Ovary (tissue), 10 donors: Measurements from ENCODE around the gene MYH6. TPM values are rescaled to one million over a fixed set of nuclear protein-coding genes. Genes with fewer than 3 reads are reported as not detected.
"Not testable (repeated sequence)": the region's sequence is repeated elsewhere in the genome, so short reads cannot be mapped to it uniquely, and the experiment has no call there.

Experiments
- DNase-seq, 5 donors: peaks; one replicate each; pipeline ENCODE4 v3.0.0-alpha.2; 2019 to 2020
- H3K27ac ChIP-seq, 2 donors: fragments of 200-600 bp; one replicate each; pipeline versions ENCODE4 v1.5.1 to v1.8.0; 2019 to 2022
- H3K27me3 ChIP-seq: fragments of 200-600 bp; one replicate; pipeline ENCODE4 v1.8.0; 2022
- H3K36me3 ChIP-seq: fragments of 200-600 bp; sonication (generic); one replicate; pipeline ENCODE4 v1.5.1; 2019
- H3K4me1 ChIP-seq: one replicate; pipeline ENCODE4 v1.8.1; 2013; ENCODE audit warnings: mild to moderate bottlenecking, moderate library complexity; ENCODE audit not compliant: insufficient read depth
- H3K4me3 ChIP-seq: fragments of 200-600 bp; sonication (generic); one replicate; pipeline ENCODE4 v1.5.1; 2017
- H3K9me3 ChIP-seq, 2 donors: fragments of 200-600 bp in 1 of 2; sonication (generic) in 1 of 2; one replicate each; pipeline versions ENCODE4 v1.5.1 to v1.8.1; 2013 to 2019; ENCODE audit warnings: mild to moderate bottlenecking in 1 of 2, moderate library complexity in 1 of 2
- CTCF ChIP-seq, 3 donors: fragments of 450-650 bp in 2 of 3; fragments of 200-600 bp in 1 of 3; IDR thresholded peaks; one replicate each; pipeline versions ENCODE4 v1.5.1 to v1.8.0; 2016 to 2022; ENCODE audit warnings: antibody characterized with exemption in 3 of 3, mild to moderate bottlenecking in 1 of 3
- EP300 ChIP-seq: sonication (generic); formaldehyde crosslinking; IDR thresholded peaks from one replicate; pipeline ENCODE4 v1.6.1; 2017; ENCODE audit warnings: antibody characterized with exemption
- POLR2A ChIP-seq: fragments of 450-650 bp; IDR thresholded peaks from one replicate; pipeline ENCODE4 v1.6.1; 2017; ENCODE audit warnings: antibody characterized with exemption, mild to moderate bottlenecking, moderate library complexity
- WGBS, 3 donors: extraction: QIAGEN DNeasy Blood & Tissue Kit in 1 of 3; methylation state at CpG; one replicate each; pipeline versions ENCODE4 v1.1.5 to v1.1.7; 2013 to 2017; 5-methylcytosine and 5-hydroxymethylcytosine counted together
- intact Hi-C, 4 donors: fragments of 100-400 bp; cut with DNase I; formaldehyde crosslinking; loops; one replicate each; pipeline versions ENCODE4 v1.11.0 to v1.15.1; 2022 to 2023
- long read RNA-seq, 3 donors: library from polyadenylated mRNA in 2 of 3; unstranded in 2 of 3; transcript quantifications; one replicate each; pipeline ENCODE4 v2.0.0 and lab custom pipeline, GENCODE V29; 2021 to 2026
- polyA plus RNA-seq, 2 donors: library from polyadenylated mRNA; stranded (reverse); fragments of 200-250 nt in 1 of 2; fragments of 350-450 nt in 1 of 2; fragmentation: Illumina TruSeq in 1 of 2; extraction: RNeasy Lipid Tissue Mini Kit (QIAGEN cat#74804) in 1 of 2; gene quantifications; one replicate each; pipeline ENCODE4 v1.2.3, GENCODE V29; 2013 to 2014
- total RNA-seq, 7 donors: library from RNA; depleted of rRNA in 2 of 7; stranded (reverse); fragments of >200 nt in 2 of 7; fragmentation: NEBNext Ultra II Directional in 3 of 7; extraction: Animal tissue kit (Norgen Biotek cat#: 25700) in 3 of 7; gene quantifications; one replicate each; pipeline versions ENCODE4 v1.1.0 to v1.2.4, GENCODE V29; 2016 to 2023
- donor health status: DM: no; HTN: no; CAD: no; lungs with moderate emphysema.
- donor health status: DM: no; HTN: no; CAD: no.
- donor health status: Bipolar disorder and iron deficiency.
- donor health status: DM: yes; HTN: yes; CAD: no.
- donor health status: DM: no; HTN: no; CAD: no.
- donor health status: DM: yes; HTN: yes; CAD: no.

The MYH6 gene
- total RNA-seq: 1 to 10 TPM in 1 of 7 donors, under 1 TPM in 3, not detected in 3; 0.07 to 1.1 (median 0.74) TPM
- under 1 TPM in 1 of 2 donors, not detected in 1; 0.31 TPM for polyA plus RNA-seq
- long read RNA-seq, donor 1: 0 reads
- long read RNA-seq, donor 2: 0 reads
- long read RNA-seq, donor 3: 0 reads

GRCh38 chr14:23407516-23408306 is at the start of gene MYH6:
Gene MYH6 (minus strand): TSS chr14:23408273. CDS start chr14:23407223, 1,050 bp downstream.
- H3K9me3 ChIP-seq: no peaks in the 10 kb centered on the region
- no peak for DNase-seq
- H3K27me3 ChIP-seq: no peaks in the 10 kb centered on the region
- intact Hi-C loops: no loop called here
- no peak within 1 kb of the TSS for H3K27ac ChIP-seq
- no peaks in the 10 kb centered on the region for H3K4me1 ChIP-seq
- H3K4me3 ChIP-seq: no peak within 1 kb of the TSS
- TF ChIP-seq POLR2A (no peak), EP300 (no peak), CTCF (IDR thresholded peaks at IDR 0.05) (no peak)
- no peaks in the 10 kb centered on the region for H3K36me3 ChIP-seq
- 75 to 80% (median 75%) methylated on average over 15 of the region's 15 CpGs for WGBS, 3 donors

GRCh38 chr14:23456883-23457586 is 49.0 kb upstream of the MYH6 start:
- DNase-seq, H3K4me1 ChIP-seq, intact Hi-C loops, H3K27ac ChIP-seq, H3K9me3 ChIP-seq, H3K4me3 ChIP-seq, H3K36me3 ChIP-seq, H3K27me3 ChIP-seq: not testable (repeated sequence)
- 82 to 87% (median 86%) methylated on average over 11 of the region's 11 CpGs for WGBS, 3 donors

DNA sequence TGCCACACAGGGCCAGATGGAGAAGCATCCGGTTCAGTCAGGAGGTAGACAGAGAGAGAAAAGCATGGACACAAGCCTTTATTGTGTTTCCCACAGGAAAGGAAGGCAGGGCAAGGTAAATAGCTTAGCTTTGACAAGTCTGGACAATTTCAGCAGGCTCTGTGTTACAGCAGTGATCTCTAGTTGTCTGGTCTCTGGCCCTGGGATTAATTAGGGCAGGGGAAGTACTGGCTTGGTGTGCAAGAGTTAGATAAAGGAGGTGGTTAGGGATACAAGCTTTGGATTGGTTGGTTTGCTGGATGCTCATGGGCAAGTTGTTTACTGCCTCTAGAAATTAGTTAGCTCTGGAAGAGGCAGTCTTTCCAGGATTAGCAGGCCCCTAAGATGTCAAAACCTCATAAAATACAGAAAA is 46.4 kb upstream of the MYH6 start:
- Histone ChIP-seq H3K9me3 (no peaks in the 10 kb centered on the region), H3K27me3 (no peaks in the 10 kb centered on the region), H3K4me3 (no peak overlapping the region), H3K36me3 (no peaks in the 10 kb centered on the region), H3K27ac (no peak overlapping the region), H3K4me1 (no peaks in the 10 kb centered on the region)
- intact Hi-C loops: no loop called here
- TF ChIP-seq EP300 (no peak), CTCF (IDR thresholded peaks at IDR 0.05) (no peak), POLR2A (no peak)
- 9 to 24% (median 19%) methylated on average over 1 of the region's 1 CpG for WGBS, 3 donors
- no peak for DNase-seq

GRCh38 chr14:23452237-23452636 is 44.2 kb upstream of the MYH6 start:
- TF ChIP-seq EP300 (no peak), CTCF (IDR thresholded peaks at IDR 0.05) (no peak), POLR2A (no peak)
- Histone ChIP-seq H3K36me3 (no peaks in the 10 kb centered on the region), H3K4me3 (no peak overlapping the region), H3K27me3 (no peaks in the 10 kb centered on the region), H3K27ac (no peak overlapping the region), H3K4me1 (no peaks in the 10 kb centered on the region), H3K9me3 (no peaks in the 10 kb centered on the region)
- 90 to 93% (median 93%) methylated on average over 2 of the region's 2 CpGs for WGBS, 3 donors
- intact Hi-C loops: no loop called here
- no peak for DNase-seq

- intact Hi-C loops: no loop called here
- WGBS, 3 donors: 72 to 79% (median 73%) methylated on average over 2 of the region's 2 CpGs
- DNase-seq: no peak
Observed at GRCh38 chr14:23450379-23450778, 42.3 kb upstream of the MYH6 start.

More at GRCh38 chr14:23450379-23450778, 42.3 kb upstream of the MYH6 start:
- H3K4me1 ChIP-seq: no peaks in the 10 kb centered on the region
- no peaks in the 10 kb centered on the region for H3K36me3 ChIP-seq
- TF ChIP-seq CTCF (IDR thresholded peaks at IDR 0.05) (no peak), EP300 (no peak), POLR2A (no peak)
- H3K27ac ChIP-seq: no peak overlapping the region
- no peak overlapping the region for H3K4me3 ChIP-seq
- H3K27me3 ChIP-seq: no peaks in the 10 kb centered on the region
- H3K9me3 ChIP-seq: no peaks in the 10 kb centered on the region
